ENCODE results near the gene RTKN.

Gene RTKN

GRCh38 chr2:74387346-74387745 lies 54.4 kb downstream of the RTKN start:
- H3K79me2 ChIP-seq (ENCODE audit: insufficient read depth, low read depth), result peaks cover 24% of the 10 kb centered on the region; the same call in 1 of the 2 replicates
- H3K4me3 ChIP-seq (IDR thresholded peaks at IDR 0.05; ENCODE audit: insufficient read depth, low read depth, low read length), result no peak overlapping the region
- no peak overlapping the region for H2AFZ ChIP-seq (ENCODE audit: low read depth)
- peaks cover 14% of the 10 kb centered on the region for H3K4me1 ChIP-seq (ENCODE audit: low read depth, poor library complexity, severe bottlenecking)
- no peaks in the 10 kb centered on the region for H3K27me3 ChIP-seq (ENCODE audit: insufficient read depth, low read depth)
- no peak for TF ChIP-seq CTCF (conservative IDR thresholded peaks at IDR 0.05; ENCODE audit: low read depth, low read length)
- no peak overlapping the region for H3K27ac ChIP-seq
- H3K4me2 ChIP-seq, result no peak overlapping the region
- no peak overlapping the region for H3K9ac ChIP-seq
- no peaks in the 10 kb centered on the region for H3K36me3 ChIP-seq (ENCODE audit: insufficient read depth)
- no peaks in the 10 kb centered on the region for H4K20me1 ChIP-seq (ENCODE audit: insufficient read depth)

- H3K79me2 ChIP-seq (ENCODE audit: insufficient read depth, low read depth), result peaks cover 18% of the 10 kb centered on the region; the same call in 1 of the 2 replicates
- H4K20me1 ChIP-seq (ENCODE audit: insufficient read depth), result no peaks in the 10 kb centered on the region
- H3K27ac ChIP-seq, result no peak overlapping the region
- no peaks in the 10 kb centered on the region for H3K27me3 ChIP-seq (ENCODE audit: insufficient read depth, low read depth)
- no peaks in the 10 kb centered on the region for H3K36me3 ChIP-seq (ENCODE audit: insufficient read depth)
- no peak overlapping the region for H3K4me2 ChIP-seq
- TF ChIP-seq CTCF (conservative IDR thresholded peaks at IDR 0.05; ENCODE audit: low read depth, low read length), result no peak
- no peak overlapping the region for H2AFZ ChIP-seq (ENCODE audit: low read depth)
- H3K4me1 ChIP-seq (ENCODE audit: low read depth, poor library complexity, severe bottlenecking), result peaks cover 6% of the 10 kb centered on the region
- H3K9ac ChIP-seq, result no peak overlapping the region
- no peak overlapping the region for H3K4me3 ChIP-seq (IDR thresholded peaks at IDR 0.05; ENCODE audit: insufficient read depth, low read depth, low read length)
Observed at GRCh38 chr2:74385396-74385795, 56.3 kb downstream of the RTKN start.

GRCh38 chr2:74384051-74384450 lies 57.7 kb downstream of the RTKN start:
- no peaks in the 10 kb centered on the region for H3K4me1 ChIP-seq (ENCODE audit: low read depth, poor library complexity, severe bottlenecking)
- no peak for TF ChIP-seq CTCF (conservative IDR thresholded peaks at IDR 0.05; ENCODE audit: low read depth, low read length)
- H3K27me3 ChIP-seq (ENCODE audit: insufficient read depth, low read depth), result no peaks in the 10 kb centered on the region
- no peak overlapping the region for H3K4me2 ChIP-seq
- H3K27ac ChIP-seq, result no peak overlapping the region
- no peaks in the 10 kb centered on the region for H3K36me3 ChIP-seq (ENCODE audit: insufficient read depth)
- H4K20me1 ChIP-seq (ENCODE audit: insufficient read depth), result no peaks in the 10 kb centered on the region
- H3K4me3 ChIP-seq (IDR thresholded peaks at IDR 0.05; ENCODE audit: insufficient read depth, low read depth, low read length), result no peak overlapping the region
- H3K9ac ChIP-seq, result no peak overlapping the region
- no peak overlapping the region for H2AFZ ChIP-seq (ENCODE audit: low read depth)
- H3K79me2 ChIP-seq (ENCODE audit: insufficient read depth, low read depth), result peaks cover 9% of the 10 kb centered on the region; the same call in 1 of the 2 replicates

- H3K27me3 ChIP-seq (ENCODE audit: insufficient read depth, low read depth), result no peaks in the 10 kb centered on the region
- H3K36me3 ChIP-seq (ENCODE audit: insufficient read depth), result no peaks in the 10 kb centered on the region
- peaks cover 9% of the 10 kb centered on the region; the same call in 1 of the 2 replicates for H3K79me2 ChIP-seq (ENCODE audit: insufficient read depth, low read depth)
- H3K4me3 ChIP-seq (IDR thresholded peaks at IDR 0.05; ENCODE audit: insufficient read depth, low read depth, low read length), result no peak overlapping the region
- H4K20me1 ChIP-seq (ENCODE audit: insufficient read depth), result no peaks in the 10 kb centered on the region
- no peaks in the 10 kb centered on the region for H3K4me1 ChIP-seq (ENCODE audit: low read depth, poor library complexity, severe bottlenecking)
- H2AFZ ChIP-seq (ENCODE audit: low read depth), result no peak overlapping the region
- no peak overlapping the region for H3K4me2 ChIP-seq
- no peak for TF ChIP-seq CTCF (conservative IDR thresholded peaks at IDR 0.05; ENCODE audit: low read depth, low read length)
- H3K9ac ChIP-seq, result no peak overlapping the region
- H3K27ac ChIP-seq, result no peak overlapping the region
Observed at GRCh38 chr2:74383254-74383653, 58.5 kb downstream of the RTKN start.

Data from KMS-11 (cell line).